GM18870 (cell line): ENCODE data around the gene GFY.
"Not testable (repeated sequence)": the region's sequence is repeated elsewhere in the genome, so short reads cannot be mapped to it uniquely, and the experiment has no call there.

Experiments used
- ATAC-seq: cut with Tn5 transposase; IDR thresholded peaks from one replicate; pipeline ENCODE4 v1.9.1; 2021; ENCODE audit warnings: moderate library complexity; ENCODE audit not compliant: unreplicated experiment

GFY gene

DNA sequence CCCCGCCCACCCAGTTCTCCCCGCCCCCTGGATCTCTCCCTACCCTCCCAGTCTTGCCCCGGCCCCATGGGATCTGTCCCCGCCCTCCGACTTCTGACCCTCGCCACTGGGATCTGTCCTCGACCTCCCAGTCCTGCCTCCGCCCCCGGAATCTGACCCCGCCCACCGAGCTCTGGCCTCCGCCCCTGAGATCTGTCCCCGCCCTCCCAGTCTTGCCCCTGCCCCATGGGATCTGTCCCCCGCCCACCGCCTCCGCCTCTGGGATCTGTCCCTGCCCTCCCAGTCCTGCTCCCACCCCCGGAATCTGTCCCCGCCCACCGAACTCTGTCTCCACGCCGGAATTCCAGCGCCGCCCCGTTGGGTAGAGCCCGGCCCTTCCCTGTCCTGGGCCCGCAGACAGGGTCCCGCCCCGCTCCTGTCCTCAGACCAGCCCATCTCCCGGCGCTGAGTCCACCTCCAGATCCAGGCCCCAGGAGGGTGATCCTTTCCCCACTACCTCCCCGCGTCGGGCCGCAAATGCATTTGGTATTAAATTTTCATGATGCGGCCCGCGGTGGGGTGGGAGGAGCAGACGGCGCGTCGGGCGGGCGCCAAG is 17.7 kb downstream of the GFY start:
- ATAC-seq = peak; percentile 13

DNA sequence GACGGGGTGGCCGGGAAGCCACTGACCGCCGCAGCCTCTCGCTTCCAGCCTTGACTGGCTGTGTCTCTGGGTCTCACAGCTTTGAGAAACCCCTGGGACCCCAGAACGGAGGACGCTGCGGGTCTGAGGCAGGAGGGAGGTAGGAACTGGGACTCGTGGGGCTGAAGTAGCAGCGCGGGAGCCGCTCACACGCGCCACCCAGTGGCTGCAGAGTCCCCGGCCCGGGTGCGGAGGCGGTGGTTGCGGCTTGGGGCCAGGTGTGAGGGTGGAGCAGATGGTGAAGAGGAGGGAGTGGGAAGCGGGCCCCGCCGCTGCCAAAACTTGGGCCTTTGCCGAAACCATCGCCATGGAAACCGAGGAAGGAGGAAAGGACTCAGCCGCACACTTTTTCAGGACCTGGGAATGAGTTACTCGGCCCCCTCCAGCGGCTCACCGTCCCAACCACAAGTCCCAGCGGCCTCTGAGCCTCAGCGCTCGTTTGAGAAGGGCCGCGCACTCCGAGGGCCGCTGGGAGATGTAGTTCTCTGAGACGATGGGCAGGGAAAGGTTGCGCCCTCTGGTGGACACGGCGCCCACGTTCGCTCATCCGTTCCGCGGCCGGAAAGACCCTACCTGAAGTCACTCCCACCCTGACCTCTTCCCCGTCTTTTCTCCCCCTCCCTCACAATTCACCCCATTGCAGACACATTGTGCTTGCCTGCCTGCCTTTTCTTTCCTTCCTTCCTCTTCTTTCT is 18.3 kb downstream of the GFY start:
- peak; percentile 64 for ATAC-seq

DNA sequence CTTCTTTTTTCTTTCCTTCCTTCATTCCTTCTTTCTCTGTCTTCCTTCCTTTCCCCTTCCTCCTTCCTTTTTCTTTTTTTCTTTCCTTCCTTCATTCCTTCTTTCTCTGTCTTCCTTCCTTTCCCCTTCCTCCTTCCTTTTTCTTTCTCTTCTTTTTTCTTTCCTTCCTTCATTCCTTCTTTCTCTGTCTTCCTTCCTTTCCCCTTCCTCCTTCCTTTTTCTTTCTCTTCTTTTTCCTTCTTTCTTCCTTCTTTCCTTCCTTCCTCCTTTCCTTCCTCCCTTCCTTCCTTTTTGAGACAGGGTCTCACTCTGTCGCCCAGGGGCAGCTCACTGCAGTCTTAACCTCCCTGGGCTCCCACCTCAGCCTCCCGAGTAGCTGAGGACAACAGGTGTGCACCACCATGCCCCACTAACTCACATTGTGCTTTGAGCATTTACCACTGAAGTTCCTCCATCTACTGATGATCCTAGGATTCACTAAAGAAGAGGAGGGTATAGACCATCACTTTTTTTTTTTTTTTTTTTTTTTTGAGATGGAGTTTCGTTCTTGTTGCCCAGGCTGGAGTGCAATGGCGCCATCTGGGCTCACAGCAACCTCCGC is 19.0 kb downstream of the GFY start:
- ATAC-seq = not testable (repeated sequence)

DNA sequence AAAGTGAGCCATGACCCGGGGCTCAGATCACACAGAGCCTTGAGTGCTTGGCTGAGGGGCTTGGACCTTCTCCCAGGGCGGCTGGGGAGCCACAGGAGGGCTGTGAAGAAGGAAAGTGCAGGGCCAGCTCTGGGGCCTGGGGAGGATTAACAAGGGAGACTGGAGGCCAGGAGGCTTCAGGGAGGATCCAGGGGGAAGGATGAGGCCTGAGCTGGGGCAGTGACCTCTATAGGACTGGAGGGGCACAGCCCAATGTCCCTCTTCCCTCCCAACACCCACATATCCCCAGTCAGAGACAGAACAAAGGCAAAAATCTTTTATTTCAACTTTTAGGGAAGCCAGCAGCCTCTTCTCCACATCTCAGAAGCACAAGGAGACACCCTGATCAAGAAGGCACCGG is 20.8 kb downstream of the GFY start:
- no peak for ATAC-seq

DNA sequence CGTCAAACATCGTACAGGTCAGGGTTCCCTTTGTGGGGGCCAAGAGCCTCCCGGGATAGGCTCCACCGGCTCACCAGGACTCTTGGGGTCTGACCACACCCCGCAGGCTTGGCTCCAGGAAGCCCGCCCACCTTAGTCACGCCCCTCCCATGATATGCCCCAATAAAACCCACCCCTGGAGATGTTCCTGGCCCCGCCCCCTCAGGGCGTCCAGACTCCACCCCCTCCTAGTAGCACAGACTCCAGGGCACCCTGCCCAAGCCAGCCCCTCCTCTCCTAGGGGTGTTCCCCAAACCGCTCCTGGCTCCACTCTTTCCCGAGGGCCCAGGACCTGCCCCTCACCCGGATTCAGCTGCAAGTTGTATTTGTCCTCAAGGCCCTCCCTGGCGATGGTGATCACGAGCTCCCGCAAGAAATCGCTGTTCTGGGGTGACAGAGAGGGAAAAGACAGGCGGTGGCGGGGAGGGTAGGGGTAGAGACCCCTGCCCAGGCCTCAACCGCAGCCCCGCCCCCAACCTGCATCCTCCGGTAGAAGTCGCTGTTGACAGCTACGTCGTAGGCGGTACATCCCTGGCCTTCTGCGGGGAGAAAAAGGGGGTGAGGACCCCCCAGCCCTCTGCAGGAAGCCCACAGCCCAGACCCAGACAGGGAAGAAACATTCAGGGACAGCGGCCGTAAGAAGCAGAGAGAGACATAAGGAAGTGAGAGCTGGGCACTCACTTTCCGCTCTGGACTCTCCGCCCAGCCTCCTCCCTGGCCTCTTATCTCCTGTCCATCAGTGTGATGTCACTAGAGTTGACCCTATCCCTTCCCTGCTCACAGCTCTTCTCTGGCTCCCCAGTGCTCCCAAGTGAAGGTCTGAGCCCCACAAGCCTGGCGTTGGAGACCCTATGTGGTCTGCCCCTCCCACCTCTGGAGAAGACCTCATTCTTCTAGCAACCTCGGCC is 22.6 kb downstream of the GFY start:
- no peak for ATAC-seq

DNA sequence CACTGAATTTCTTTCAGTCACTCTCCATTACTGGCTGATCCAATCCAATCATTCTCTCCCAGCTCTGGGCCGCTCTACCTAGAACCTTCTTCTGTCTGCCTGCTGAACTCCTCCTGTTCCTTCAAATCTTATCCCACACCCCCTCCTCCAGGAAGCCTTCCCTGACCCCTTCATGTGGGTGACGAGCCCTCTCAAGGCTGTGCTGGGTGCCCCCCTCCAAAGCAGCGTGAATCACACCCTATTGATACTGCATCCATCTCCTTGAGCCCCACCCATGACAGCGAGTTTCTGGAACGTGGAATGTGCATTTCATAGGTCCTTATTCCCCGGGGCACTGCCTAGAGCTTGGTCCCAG is 23.2 kb downstream of the GFY start:
- no peak for ATAC-seq

DNA sequence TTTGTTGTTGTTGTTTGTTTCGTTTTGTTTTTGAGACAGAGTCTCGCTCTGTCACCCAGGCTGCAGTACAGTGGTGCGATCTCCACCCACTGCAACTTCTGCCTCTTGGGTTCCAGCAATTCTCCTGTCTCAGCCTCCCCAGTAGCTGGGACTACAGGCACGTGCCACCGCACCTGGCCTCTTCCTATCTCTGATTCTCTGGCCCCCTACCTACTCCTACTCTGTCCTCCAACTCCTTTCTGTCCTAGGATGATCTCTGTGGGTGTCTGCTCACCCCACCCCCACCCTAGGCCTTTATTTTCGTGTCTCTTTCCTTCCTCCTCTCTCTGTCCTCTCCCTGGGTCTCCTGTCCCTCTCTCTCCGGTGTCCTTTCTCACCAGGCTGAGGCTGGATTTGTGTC is 25.2 kb downstream of the GFY start:
- ATAC-seq = no peak

DNA sequence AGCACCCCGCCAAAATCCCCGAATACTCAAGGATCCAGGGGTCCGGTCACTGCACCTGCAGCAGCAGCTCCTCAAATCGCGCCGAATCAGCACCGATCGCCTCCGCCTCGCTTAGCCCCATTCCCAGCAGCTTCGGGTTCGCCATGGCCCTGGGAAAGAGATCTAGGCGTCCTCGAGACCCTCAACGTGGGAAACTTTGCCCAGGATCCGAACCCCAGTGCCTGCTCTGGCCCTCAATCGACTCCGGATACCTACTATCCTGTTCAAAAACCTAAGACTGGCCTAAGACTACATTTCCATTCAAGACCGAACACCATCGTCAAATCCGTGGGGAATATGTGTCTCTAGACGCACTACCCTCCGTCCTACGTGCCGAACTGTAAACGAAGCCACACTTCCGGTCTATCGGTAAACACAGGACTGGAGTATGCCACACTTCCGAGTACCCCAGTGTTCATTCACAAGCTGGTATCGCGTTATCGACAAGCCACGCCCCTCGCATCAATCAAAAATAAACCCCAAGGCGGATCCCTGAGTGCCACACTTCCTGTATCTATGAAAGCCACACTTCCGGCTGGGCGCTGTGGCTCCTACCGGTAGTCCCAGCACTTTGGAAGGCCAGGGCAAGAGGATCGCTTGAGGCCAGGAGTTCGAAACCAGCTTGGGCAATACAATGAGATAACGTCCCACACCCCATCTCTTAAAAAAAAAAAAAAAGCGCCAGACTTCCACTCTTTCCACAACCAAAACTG is 26.4 kb downstream of the GFY start, which contains the start of gene PIH1D1:
PIH1D1 (minus strand) TSS at position 385 of the 752 bp plus-strand sequence; CDS start at position 145, 240 bp downstream.
- peak; percentile 54 for ATAC-seq

DNA sequence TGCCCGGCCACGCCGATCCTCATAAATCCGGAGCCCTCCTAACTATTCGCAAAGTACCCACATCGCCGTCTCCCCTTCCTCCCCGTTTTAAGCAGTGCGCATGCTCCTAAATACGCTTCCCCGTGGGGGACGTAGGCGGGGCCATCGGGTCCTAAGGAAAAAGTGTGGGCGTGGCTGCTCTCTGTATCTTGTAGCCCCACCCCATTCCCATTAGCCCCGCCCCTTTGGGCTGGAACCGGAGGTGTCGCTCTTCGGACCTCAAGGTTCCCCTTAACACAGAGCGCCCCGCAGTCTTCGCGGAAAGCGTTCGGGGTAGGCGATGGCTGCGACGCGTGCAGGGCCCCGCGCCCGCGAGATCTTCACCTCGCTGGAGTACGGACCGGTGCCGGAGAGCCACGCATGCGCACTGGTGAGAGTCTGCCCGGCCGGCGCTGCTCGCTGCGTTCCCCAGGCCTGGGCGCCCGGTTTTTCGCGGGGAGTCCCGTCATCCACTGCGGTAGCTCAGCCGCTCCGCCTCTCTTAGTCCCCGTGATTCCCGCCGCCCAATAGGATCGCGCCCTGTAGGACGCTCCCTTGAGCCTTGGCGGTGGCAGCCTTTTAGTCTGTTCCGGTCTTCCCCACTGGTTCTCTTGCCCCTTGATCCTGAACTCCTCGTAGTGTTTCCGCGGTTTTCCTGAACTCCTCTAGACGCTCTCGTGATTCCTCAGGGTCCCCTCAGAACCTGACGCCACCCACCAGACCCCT is 28.0 kb downstream of the GFY start, which contains the start of gene ALDH16A1:
ALDH16A1 (plus strand) TSS at position 213 of the 744 bp plus-strand sequence; CDS start at position 320, 107 bp downstream.
- peak; percentile 62 for ATAC-seq

DNA sequence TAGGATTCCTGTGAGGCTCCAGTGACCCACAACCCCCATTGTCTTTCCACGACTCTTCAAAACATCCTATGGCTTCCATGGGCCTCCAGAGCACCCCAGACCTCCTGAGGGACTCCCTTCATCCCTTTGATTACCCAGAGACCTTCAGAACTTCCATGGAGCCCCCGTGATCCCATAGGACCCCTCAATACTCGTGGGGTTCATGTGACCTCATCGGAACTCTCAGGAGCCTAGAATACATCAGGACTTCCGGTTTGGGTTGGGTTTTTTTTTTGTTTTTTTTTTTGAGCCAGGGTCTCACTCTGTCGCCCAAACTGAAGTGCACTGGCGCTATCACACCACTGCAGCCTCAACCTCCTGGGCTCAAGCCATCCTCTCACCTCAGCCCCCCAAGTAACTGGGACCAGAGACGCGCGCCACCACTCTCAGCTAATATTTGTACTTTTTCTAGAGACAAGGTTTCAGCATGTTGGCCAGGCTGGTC is 28.6 kb downstream of the GFY start:
- ATAC-seq = no peak

DNA sequence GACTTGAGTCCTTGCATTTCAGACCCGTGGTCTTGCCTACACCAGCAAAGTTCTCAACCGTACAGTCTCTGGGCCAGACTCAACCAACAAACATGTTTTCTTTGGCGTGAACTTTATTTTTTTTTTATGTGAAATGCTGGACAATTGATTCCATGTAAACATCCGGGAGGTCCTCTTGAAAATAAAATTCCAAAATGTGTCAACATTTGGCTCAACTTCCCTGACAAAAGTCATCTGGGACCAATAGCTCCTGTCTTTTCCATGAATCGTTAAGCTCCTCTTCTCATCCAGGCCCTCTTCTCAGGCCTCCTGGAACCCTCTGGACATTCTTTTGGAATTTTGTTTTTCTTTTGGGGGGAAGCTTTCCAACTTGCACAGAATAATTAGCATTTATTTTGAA is 30.6 kb downstream of the GFY start:
- no peak for ATAC-seq

DNA sequence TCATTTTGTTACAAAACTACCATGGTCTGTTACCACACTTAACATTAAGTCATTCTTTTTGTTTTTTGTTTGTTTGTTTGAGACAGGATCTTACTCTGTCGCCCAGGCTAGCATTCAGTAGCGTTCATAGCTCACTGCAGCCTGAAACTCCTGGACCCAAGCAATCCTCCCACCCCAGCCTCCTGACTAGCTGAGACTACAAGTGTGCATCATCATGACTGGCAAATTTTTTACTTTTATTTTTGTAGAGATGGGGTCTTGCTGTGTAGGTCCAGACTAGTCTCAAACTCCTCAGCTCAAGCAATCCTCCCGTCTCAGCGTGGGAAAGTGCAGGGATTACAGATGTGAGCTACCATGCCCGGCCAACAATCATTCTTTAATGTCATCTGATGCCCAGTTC is 31.1 kb downstream of the GFY start:
- ATAC-seq = no peak

DNA sequence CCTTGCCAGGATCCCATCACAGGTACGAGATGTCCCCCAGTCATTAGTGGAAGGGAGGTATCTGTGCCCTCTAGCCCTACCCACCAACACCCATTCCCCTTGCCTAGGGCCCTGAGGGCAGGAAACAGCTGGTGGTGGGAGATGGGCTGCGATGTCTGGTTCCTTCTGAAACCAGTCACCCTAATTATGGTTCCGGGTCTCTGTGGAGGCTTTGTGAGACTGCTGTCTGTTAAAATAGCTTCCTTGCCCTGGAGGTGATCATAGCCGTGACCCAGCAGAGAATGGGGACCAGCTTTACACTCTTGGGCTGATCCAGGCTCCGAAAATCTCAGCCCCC is 33.3 kb downstream of the GFY start:
- no peak for ATAC-seq

DNA sequence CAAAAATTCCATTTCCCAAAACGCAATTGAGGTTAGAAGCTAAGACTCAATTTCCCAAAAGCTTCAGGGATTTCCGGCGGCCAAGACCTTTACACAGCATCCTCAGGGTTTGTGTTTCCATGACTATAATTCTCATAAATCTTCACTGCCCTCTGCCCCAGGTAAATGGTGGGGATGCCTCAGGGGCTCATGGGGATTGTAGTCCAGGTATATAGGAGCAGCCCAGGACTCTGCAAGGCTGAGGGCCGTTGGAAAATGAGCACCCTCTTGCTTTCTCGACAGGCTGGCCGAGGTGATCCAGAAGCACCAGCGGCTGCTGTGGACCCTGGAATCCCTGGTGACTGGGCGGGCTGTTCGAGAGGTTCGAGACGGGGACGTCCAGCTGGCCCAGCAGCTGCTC is 34.2 kb downstream of the GFY start:
- no peak for ATAC-seq

DNA sequence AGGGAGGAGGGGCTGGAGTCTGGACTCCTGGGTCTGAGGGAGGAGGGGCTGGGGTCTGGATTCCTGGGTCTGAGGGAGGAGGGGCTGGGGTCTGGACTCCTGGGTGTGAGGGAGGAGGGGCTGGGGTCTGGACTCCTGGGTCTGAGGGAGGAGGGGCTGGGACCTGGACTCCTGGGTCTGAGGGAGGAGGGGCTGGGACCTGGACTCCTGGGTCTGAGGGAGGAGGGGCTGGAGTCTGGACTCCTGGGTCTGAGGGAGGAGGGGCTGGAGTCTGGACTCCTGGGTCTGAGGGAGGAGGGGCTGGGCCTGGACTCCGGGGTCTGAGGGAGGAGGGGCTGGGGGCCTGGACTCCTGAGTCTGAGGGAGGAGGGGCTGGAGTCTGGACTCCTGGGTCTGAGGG is 35.9 kb downstream of the GFY start:
- not testable (repeated sequence) for ATAC-seq

DNA sequence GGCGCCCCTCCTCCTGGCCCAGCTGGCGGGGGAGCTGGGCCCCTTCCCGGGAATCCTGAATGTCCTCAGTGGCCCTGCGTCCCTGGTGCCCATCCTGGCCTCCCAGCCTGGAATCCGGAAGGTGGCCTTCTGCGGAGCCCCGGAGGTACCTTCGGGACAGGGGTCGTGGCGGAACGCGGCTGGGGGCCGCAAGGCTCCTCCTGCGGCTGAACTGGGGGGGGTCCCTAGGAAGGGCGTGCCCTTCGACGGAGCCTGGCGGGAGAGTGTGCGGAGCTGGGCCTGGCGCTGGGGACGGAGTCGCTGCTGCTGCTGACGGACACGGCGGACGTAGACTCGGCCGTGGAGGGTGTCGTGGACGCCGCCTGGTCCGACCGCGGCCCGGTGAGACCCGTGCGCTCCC is 36.5 kb downstream of the GFY start:
- no peak for ATAC-seq

DNA sequence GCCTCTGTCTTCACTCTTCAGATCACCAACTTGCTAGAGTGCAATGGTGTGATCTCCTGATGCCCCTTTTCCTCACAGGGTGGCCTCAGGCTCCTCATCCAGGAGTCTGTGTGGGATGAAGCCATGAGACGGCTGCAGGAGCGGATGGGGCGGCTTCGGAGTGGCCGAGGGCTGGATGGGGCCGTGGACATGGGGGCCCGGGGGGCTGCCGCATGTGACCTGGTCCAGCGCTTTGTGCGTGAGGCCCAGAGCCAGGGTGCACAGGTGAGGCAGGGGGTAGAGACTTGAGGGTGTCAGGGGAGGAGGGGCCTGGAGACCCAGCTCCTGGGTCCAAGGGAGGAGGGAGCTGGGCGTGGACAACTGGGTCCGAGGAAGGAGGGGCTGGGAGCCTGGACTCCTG is 37.3 kb downstream of the GFY start:
- ATAC-seq = no peak

DNA sequence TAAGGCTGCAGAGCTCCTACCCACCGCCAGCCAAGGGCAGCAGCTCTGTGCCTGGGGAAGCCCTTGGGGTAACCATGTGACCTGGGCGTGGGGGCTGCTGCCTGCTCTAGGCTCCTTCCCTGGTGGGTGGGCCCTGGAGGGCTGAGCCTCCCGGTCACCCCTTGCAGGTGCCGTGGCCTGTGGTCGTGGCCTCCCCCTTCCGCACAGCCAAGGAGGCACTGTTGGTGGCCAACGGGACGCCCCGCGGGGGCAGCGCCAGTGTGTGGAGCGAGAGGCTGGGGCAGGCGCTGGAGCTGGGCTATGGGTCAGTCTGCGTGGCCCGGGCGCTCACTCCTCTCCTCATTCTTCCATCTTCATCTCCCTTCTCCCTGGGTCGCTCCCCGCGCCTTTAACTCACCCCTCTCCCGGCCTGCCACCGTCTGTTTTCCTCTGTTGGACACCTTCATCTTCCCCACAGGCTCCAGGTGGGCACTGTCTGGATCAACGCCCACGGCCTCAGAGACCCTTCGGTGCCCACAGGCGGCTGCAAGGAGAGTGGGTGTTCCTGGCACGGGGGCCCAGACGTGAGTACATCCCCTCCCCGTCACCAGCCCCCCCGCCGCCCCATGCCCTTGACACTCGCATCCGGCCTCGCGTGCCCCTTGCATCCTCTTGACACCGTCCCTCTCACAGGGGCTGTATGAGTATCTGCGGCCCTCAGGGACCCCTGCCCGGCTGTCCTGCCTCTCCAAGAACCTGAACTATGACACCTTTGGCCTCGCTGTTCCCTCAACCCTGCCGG is 39.0 kb downstream of the GFY start:
- ATAC-seq = no peak

DNA sequence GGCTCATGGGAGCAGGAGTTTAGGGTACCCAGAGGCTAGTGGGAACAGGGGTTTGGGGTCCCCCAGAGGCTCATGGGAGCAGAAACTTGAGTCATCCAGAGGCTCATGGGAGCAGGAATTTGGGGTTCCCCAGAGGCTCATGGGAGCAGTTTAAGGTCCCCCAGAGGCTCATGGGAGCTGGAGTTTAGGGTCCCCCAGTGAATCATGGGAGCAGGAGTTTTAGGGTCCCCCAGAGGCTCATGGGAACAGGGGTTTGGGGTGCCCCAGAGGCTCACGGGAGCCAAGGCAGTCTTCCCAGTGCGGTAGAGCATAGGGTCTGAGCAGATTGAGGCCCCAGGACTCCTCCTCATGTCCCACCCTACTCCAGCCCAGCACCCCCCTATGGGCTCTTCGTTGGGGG is 40.2 kb downstream of the GFY start:
- no peak for ATAC-seq
